HG03565 (cell line): ENCODE measurements around the gene KRT3.

ENCODE experiments used
- ATAC-seq: cut with Tn5 transposase; IDR thresholded peaks from one replicate; pipeline ENCODE4 v1.9.1; 2021; ENCODE audit warnings: mild to moderate bottlenecking, moderate library complexity; ENCODE audit not compliant: unreplicated experiment

The KRT3 gene

DNA sequence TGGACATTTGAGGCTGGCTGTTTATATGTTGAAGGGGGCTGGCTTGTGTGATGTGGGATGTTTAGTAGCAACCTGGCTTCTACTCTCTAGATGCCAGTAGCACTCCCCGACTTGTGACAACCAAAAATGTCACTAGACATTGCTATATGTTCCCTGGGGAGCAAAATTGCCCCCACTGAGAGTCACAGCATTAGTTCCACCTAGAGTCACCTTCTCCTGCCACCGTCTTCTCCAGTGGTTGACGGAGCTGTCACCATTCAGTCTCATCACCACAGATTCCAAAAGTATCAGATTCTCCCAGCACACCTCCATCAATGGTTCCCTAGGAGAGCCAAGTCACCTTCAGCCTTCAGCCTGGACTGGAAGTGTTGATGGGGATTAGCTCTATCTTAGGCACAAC is 11.0 kb downstream of the KRT3 start:
- no peak for ATAC-seq

DNA sequence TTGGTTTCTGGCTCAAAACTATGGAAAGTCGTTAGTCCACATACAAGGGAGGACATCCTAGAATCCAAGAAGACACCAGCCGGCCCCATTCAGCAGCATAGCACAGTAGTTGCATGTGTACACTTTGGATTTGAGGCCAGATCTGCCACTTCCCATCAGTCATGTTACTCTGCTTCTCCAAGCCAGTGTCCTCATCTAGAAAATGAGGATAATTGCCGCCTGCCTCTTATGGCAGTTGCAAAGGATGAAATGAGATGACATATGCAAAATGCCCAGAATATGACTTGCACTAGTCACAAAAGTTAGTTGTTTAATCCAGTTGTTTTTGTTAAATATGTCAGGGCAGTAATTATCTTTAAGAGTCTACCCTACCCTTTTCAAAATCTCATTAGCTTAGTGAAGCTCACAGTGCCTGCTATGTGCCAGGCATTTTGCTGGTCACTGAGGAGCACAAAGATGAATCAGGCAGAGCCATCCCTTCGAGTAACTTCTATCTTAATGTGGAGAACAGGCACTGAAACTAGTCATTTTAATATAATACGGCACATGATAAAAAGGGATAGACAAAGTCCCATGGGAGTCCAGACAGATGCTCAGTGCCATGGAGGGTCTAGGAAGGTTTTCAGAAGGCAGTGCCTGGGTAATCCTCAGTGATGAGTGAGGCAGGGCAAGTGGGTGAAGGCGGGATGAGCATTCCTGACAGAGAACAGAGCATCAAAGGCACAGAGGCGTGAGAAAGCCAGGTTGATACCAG is 12.2 kb downstream of the KRT3 start:
- ATAC-seq = no peak

DNA sequence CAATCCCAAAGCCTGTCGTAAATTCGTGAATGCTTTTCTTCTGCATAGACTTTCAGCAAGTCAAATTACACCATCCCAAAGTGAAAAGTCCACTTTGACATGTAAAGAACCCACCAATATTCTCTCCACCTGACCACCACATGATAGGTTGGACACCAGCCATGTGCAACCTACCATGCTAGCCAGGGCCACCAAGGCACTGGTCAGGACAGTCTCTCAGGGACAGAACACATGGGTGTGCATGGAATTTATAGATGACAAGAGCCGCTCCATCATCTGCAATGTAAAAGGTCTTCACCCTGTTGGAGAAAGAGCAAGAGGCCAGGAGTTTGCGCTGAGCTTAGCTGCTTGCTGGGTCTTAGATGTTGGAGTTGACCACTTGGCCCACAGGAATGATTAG is 13.4 kb downstream of the KRT3 start:
- no peak for ATAC-seq

DNA sequence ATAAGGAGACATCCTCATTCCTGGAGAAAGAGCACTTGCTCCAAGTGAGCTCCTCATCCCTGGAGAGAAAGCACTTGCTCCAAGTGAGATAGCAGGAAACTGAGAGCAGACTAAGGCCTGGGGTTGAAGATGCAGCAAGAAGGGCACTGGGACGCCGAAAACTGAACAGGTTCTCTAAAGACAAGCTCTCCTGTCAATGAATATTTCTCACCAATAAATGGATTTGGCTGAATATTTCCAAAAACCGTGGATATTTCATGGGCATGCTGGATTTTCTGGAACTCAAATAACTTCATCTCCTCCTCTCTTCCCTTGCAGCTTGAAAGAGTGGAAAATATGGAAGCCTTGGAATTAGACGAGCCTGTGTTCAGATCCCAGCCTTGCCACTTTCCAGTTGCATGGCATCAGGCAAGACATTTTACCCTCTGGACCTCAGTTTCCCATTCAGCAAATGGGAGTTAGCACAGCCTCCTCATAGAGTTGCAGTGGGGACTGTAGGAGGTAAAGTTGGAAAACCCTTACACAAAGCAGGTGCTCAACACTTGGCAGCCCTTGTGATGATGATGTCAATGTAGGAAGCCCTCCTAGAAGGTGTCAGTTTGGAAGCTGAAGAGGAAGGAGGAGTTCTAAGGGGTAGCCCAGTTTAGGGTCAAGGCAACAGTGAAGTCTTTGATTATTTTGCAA is 14.4 kb downstream of the KRT3 start:
- no peak for ATAC-seq

- no peak for ATAC-seq
Measured at GRCh38 chr12:52779914-52780313, 16.0 kb downstream of the KRT3 start.

DNA sequence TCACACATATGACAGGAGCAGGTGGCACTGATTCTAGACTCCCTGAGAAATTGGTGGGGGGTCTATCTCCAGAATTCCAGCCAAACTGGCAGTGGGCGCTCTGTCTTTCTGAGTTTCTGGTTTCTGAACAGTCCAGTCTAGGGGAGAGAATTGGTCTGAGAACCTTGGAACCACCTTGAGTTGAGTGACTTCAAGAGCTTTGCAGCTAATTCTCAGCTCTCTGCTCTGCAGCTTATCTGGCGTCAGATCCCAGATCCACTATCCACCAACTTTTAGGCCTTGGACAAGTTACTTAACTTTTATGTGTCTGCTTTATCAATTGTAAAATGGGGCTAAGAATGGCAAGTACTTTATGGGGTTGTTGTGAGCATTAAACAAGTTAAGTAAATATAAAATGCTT is 17.1 kb downstream of the KRT3 start:
- ATAC-seq = no peak

GRCh38 chr12:52777566-52777965 is 18.4 kb downstream of the KRT3 start:
- ATAC-seq = no peak

- ATAC-seq = no peak
Measured at GRCh38 chr12:52776913-52777395, 19.0 kb downstream of the KRT3 start, which contains the start of gene KRT76. TSS of gene KRT76 (minus strand) at chr12:52777345. CDS start at chr12:52777291, 54 bp downstream.

DNA sequence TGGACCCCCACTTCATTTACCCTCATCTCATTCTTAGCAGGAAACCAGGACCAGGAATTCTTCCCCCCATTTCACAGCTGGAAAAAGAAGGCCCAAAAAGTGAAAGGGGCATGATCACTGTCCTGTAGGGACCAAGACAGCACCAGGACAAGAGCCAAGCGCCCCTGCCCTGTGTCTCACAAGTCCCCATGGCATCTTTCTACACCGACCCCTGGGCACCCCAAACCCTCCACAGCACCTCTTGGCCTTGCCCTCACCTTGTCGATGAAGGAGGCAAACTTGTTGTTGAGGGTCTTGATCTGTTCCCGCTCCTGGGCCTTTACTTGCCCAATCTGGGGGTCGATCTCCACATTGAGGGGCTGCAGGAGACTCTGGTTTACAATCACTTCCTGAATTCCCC is 19.5 kb downstream of the KRT3 start:
- no peak for ATAC-seq

DNA sequence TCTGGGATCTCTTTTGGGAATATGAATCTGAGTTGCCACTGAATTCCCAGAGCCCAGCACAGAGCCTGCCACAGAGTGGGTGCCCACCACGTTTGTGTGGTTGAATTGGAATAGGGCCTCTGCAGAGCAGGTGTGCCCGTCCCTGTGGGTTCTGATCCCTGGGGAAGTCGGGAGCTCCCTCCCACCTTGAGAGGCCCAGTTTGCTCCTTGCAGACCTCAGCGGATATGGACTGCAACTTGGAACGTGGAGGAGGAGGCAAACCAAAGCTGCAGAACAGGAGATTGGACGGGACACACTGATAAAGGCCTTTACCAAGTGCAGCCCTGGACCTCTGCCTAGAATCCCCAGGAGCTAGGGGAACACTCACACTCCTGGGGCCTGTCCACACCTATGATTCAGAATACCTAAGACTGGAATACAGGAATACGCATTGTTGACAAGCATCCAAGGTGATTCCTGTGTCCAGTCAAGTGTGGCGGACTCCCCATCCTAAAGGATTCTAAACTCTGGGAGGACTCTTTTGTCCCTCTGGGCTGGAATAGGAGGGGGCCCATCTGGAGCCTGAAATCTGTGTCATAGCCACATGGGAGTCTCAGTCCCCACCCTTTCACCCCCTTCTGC is 21.2 kb downstream of the KRT3 start:
- ATAC-seq = no peak

GRCh38 chr12:52772772-52773171 is 23.1 kb downstream of the KRT3 start:
- no peak for ATAC-seq

DNA sequence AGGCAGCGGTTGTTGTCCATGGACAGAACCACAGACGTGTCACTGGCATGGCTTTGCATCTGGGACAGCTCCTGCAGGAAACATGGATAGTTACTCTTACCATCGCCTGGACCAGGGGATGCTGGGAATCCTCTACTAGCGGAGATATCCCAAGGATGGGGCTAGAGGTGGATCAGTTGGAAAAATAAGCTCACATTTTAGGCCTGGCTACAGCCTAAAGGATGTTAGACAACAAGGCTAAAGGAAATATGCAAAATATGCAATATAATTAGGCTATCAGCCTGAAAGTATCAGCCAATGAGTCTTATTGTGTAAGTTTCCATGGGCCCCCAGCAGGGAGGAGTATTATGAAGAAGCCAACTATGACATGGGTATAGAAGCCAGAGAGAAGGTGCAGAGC is 23.7 kb downstream of the KRT3 start:
- no peak for ATAC-seq

DNA sequence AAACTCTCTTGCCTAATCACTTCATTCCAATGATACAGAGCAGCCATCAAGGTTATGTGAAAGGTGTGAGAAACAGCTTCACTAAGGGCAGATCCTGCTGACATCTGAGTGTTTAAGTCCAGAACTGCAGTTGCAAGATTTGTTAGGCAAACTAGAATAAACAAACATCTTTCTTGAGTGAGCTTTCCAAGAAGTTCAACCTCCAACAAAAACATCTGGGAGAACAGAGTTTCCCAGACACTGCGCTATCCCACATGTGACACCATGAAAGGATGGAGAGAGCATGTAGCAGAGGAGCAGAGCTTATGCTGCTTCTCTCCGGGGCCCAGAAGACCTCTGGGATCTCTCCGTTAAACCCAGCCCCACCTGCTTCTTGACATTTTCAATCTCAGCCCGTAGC is 24.4 kb downstream of the KRT3 start:
- ATAC-seq = no peak

DNA sequence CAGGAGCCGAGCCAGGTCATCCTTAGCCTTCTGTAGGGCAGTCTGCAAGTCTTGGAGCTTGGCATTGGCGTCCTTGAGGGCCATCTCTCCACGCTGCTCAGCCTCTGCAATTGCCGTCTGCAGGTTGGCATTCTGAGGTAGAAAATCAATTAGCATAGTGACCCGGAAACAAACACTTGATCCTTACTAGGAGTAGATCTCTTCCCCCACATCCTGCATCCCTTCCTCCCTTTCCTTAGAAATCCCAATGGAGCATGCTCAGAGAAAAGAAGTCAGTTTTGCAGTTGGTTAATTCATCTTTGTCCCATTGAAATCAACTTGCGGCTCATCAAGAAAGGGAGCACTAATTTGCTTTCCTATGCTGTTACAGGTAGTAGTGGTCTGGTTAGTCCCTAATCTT is 24.8 kb downstream of the KRT3 start:
- no peak for ATAC-seq

DNA sequence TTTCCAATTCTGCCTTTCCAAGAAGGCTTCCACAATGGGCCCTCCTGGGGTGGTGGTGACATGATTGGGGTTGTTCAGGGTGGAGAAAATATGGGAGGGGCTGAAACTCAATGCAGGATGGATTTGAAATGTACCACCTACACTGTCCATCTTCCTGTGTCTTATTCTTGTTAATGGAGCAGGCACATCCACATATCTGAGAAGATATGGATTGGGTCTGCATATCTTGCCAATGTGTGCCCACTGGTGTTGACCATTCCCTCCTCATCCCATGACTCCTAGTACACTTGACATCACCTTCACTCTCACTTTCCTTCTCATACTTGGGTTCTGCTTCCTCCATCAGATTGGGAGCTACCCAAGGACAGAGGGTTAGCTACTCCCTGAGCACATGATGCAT is 26.0 kb downstream of the KRT3 start:
- ATAC-seq = no peak

DNA sequence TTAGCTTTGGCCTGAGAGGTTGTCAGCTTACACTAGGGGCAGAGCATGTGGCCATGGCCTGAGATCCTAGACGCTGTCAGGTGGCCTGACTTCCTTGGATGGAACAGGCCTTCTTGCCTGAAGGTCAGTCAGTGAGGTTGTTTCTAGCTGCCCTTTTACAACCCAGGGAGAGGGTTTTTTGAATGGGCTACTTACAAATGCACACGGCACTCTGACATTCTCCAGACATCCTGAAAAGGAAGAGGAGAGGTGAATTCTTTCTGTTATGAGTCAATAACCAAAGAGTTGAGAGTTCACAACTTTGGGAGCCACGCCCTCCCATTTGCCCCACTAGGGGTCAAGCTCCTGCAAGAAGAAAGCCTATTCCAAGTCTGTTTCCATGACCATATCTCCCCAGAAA is 26.6 kb downstream of the KRT3 start:
- ATAC-seq = no peak

- no peak for ATAC-seq
Measured at GRCh38 chr12:52768479-52769200, 27.3 kb downstream of the KRT3 start.

DNA sequence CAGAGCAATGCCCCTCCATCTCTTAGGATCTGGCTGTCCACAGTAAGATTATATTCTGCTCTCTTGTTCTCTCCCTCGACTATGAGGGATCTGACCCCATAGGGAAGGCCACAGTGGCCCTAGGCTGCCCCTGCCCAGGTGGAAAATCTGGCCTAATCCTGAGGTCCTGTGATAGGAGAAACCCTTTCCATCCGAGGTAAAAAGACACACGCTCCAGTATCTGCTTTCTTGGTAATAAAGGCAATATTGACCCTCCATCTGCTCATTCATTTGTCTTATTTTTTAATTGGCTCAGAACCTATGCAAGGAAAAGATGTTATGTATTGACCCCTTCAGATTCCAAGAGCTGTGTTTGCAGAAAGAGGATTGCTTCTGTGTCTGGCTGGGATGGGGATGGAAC is 28.5 kb downstream of the KRT3 start:
- ATAC-seq = no peak

GRCh38 chr12:52767020-52767379 is 28.9 kb downstream of the KRT3 start:
- no peak for ATAC-seq

- no peak for ATAC-seq
Measured at GRCh38 chr12:52766351-52767019, 29.4 kb downstream of the KRT3 start.

- no peak for ATAC-seq
Measured at GRCh38 chr12:52765702-52766101, 30.2 kb downstream of the KRT3 start.
